ENCODE results near the gene IPO4. TPM values are rescaled to one million over a fixed set of nuclear protein-coding genes. Genes with fewer than 3 reads are reported as not detected.
A peak's percentile ranks its signal among the peaks of the same experiment; 100 is the strongest.

Gene IPO4
- total and polyA plus RNA-seq, 2 of the 13 experiments (the other 11 are each of a cell fraction or from before 2014, with no cell fraction given) = 39.0 to 179 TPM

GRCh38 chr14:24146453-24146977 lies 42.1 kb downstream of the IPO4 start, which contains the start of gene PSME2 (continued):
- TF ChIP-seq THAP7 (CRISPR knock-in tag; IDR thresholded peaks at IDR 0.05) (peak; percentile 86), REXO4 (CRISPR knock-in tag; IDR thresholded peaks at IDR 0.05; ENCODE audit: borderline replicate concordance) (no peak), SIN3A (IDR thresholded peaks at IDR 0.05; ENCODE audit: borderline replicate concordance, low read depth, low read length) (peak; percentile 88; the same call in 1 of the 2 replicates), ZNF335 (CRISPR knock-in tag; IDR thresholded peaks at IDR 0.05) (0 out of 2 replicates have a peak, but pooled peaks have one; percentile 14), ZNF704 (CRISPR knock-in tag; IDR thresholded peaks at IDR 0.05; ENCODE audit: borderline replicate concordance) (peak; percentile 93; the same call in 1 of the 2 replicates), NPAS2 (CRISPR knock-in tag; IDR thresholded peaks at IDR 0.05; ENCODE audit: borderline replicate concordance) (no peak), HNF4G (IDR thresholded peaks at IDR 0.05; ENCODE audit: borderline replicate concordance, low read depth, low read length) (peak; percentile 72; the same call in 1 of the 2 replicates), HNF4G (CRISPR knock-in tag; IDR thresholded peaks at IDR 0.05; ENCODE audit: borderline replicate concordance, low read depth) (peak; percentile 67; the same call in 1 of the 2 replicates), ZBED4 (CRISPR knock-in tag; IDR thresholded peaks at IDR 0.05; ENCODE audit: borderline replicate concordance) (no peak; the same call in 1 of the 2 replicates), HBP1 (CRISPR knock-in tag; IDR thresholded peaks at IDR 0.05; ENCODE audit: low read depth) (peak; percentile 45; the same call in 1 of the 2 replicates), ZNF800 (CRISPR knock-in tag; IDR thresholded peaks at IDR 0.05) (peak; percentile 47), TOE1 (CRISPR knock-in tag; IDR thresholded peaks at IDR 0.05) (peak; percentile 49; the same call in 1 of the 2 replicates), RBFOX2 (IDR thresholded peaks at IDR 0.05; ENCODE audit: low read depth, low read length) (0 out of 2 replicates have a peak, but pooled peaks have one; percentile 24), ZNF343 (CRISPR knock-in tag; IDR thresholded peaks at IDR 0.05) (no peak), ZSCAN29 (CRISPR knock-in tag; conservative IDR thresholded peaks at IDR 0.05) (peak; percentile 14; the same call in 1 of the 2 replicates), TRAFD1 (CRISPR knock-in tag; IDR thresholded peaks at IDR 0.05; ENCODE audit: borderline replicate concordance) (peak; percentile 89; the same call in 1 of the 2 replicates), CHD2 (IDR thresholded peaks at IDR 0.05; ENCODE audit: low read depth, low read length) (peak; percentile 59)

All from HepG2 (cell line).